ENCODE data around the gene GLDN.

GLDN gene

GRCh38 chr15:51349156-51349844 is 7.8 kb downstream of the GLDN start:
- Histone ChIP-seq H3K9me3 (ENCODE audit: control insufficient read depth, low read length) (no peaks in the 10 kb centered on the region), H3K4me3 (ENCODE audit: low read depth, low read length) (no peak overlapping the region), H3K27me3 (ENCODE audit: control insufficient read depth, insufficient read depth, low read length) (no peaks in the 10 kb centered on the region), H3K4me2 (ENCODE audit: low read length) (no peak overlapping the region), H3K27ac (no peak overlapping the region), H3K79me2 (no peaks in the 10 kb centered on the region), H3K9ac (no peak overlapping the region), H2AFZ (no peak overlapping the region), H3K36me3 (ENCODE audit: control insufficient read depth, insufficient read depth, low read length) (no peaks in the 10 kb centered on the region), H3K4me1 (no peaks in the 10 kb centered on the region)
- TF ChIP-seq CTCF (IDR thresholded peaks at IDR 0.05), result no peak

GRCh38 chr15:51350723-51351122 is 9.3 kb downstream of the GLDN start:
- Histone ChIP-seq H3K36me3 (ENCODE audit: control insufficient read depth, insufficient read depth, low read length) (no peaks in the 10 kb centered on the region), H3K27ac (no peak overlapping the region), H3K9ac (no peak overlapping the region), H3K9me3 (ENCODE audit: control insufficient read depth, low read length) (no peaks in the 10 kb centered on the region), H3K4me3 (ENCODE audit: low read depth, low read length) (no peak overlapping the region), H3K79me2 (no peaks in the 10 kb centered on the region), H3K4me1 (no peaks in the 10 kb centered on the region), H3K27me3 (ENCODE audit: control insufficient read depth, insufficient read depth, low read length) (no peaks in the 10 kb centered on the region), H2AFZ (no peak overlapping the region), H3K4me2 (ENCODE audit: low read length) (no peak overlapping the region)
- no peak for TF ChIP-seq CTCF (IDR thresholded peaks at IDR 0.05)

DNA sequence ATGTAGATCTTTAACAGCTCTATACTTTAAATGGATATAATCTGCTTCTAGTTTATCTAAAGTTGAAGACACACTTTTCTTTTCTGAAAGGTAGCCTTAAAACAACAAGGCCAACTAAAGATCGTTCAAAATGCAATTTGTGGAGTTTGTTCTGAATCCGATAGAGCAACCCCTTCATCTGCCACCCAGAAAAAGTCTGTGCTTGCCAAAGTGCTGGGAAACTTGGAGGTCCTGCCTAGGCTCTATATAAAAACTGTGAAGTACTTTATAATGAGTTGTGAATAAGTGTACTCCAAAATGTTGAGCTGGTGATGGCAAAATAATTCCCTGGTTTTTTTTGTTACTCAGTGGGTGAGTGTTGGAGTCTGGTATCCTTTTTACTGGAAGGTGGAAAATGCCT is 12.5 kb downstream of the GLDN start:
- Histone ChIP-seq H3K27me3 (ENCODE audit: control insufficient read depth, insufficient read depth, low read length) (no peaks in the 10 kb centered on the region), H3K4me2 (ENCODE audit: low read length) (no peak overlapping the region), H3K4me3 (ENCODE audit: low read depth, low read length) (no peak overlapping the region), H3K27ac (no peak overlapping the region), H3K9ac (no peak overlapping the region), H3K36me3 (ENCODE audit: control insufficient read depth, insufficient read depth, low read length) (no peaks in the 10 kb centered on the region), H2AFZ (no peak overlapping the region), H3K9me3 (ENCODE audit: control insufficient read depth, low read length) (no peaks in the 10 kb centered on the region), H3K79me2 (no peaks in the 10 kb centered on the region), H3K4me1 (no peaks in the 10 kb centered on the region)
- no peak for TF ChIP-seq CTCF (IDR thresholded peaks at IDR 0.05)

GRCh38 chr15:51355096-51355495 is 13.6 kb downstream of the GLDN start:
- Histone ChIP-seq H3K36me3 (ENCODE audit: control insufficient read depth, insufficient read depth, low read length) (no peaks in the 10 kb centered on the region), H3K4me2 (ENCODE audit: low read length) (no peak overlapping the region), H3K79me2 (no peaks in the 10 kb centered on the region), H3K4me3 (ENCODE audit: low read depth, low read length) (no peak overlapping the region), H3K27me3 (ENCODE audit: control insufficient read depth, insufficient read depth, low read length) (no peaks in the 10 kb centered on the region), H3K4me1 (no peaks in the 10 kb centered on the region), H3K27ac (no peak overlapping the region), H3K9ac (no peak overlapping the region), H2AFZ (no peak overlapping the region), H3K9me3 (ENCODE audit: control insufficient read depth, low read length) (no peaks in the 10 kb centered on the region)
- no peak for TF ChIP-seq CTCF (IDR thresholded peaks at IDR 0.05)

- no peak for TF ChIP-seq CTCF (IDR thresholded peaks at IDR 0.05)
- Histone ChIP-seq H3K4me2 (ENCODE audit: low read length) (no peak overlapping the region), H3K27me3 (ENCODE audit: control insufficient read depth, insufficient read depth, low read length) (no peaks in the 10 kb centered on the region), H3K9ac (no peak overlapping the region), H3K27ac (no peak overlapping the region), H3K36me3 (ENCODE audit: control insufficient read depth, insufficient read depth, low read length) (no peaks in the 10 kb centered on the region), H3K4me3 (ENCODE audit: low read depth, low read length) (no peak overlapping the region), H3K9me3 (ENCODE audit: control insufficient read depth, low read length) (no peaks in the 10 kb centered on the region), H3K79me2 (no peaks in the 10 kb centered on the region), H2AFZ (no peak overlapping the region), H3K4me1 (no peaks in the 10 kb centered on the region)
Observed at GRCh38 chr15:51356147-51356546, 14.7 kb downstream of the GLDN start.

All from parathyroid adenoma (tissue), 2 donors.